Measurements from ENCODE around the gene MCRIP1. TPM values are rescaled to one million over a fixed set of nuclear protein-coding genes. Genes with fewer than 3 reads are reported as not detected.
A peak's percentile ranks its signal among the peaks of the same experiment; 100 is the strongest.

Gene MCRIP1
- total and polyA plus RNA-seq, 9 of the 15 experiments (the other 6 are each of a cell fraction or from before 2014, with no cell fraction given) = 0.39 to 35.8 (median 9.7) TPM

DNA sequence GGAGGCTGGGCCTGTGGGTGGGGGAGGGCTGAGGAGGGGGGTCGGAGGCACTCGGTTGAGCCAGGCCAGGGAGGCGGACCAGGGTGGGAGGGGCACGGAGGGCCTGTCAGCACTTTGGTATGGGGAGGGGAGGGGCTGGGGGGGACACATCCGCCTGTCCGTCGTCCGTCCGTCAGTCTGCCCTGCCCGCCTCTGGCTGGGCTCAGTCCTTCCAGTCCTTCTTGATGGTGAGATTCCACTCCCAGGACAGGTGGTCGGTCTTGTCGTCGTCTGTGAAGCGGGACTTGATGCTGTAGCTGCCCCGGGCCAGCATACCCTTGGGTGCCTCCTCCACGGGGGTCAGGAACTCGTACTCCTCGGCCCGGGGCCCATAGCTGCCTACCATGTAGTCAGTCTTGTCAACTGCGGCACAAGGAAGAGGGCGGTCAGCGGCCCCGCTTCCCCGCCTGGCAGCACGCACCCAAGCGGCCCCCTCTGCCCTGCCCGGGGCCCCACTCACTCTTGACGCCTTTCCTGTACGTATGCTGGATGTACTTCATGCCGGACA is 35.7 kb upstream of the MCRIP1 start (continued):
- TF ChIP-seq, protein P1, sequence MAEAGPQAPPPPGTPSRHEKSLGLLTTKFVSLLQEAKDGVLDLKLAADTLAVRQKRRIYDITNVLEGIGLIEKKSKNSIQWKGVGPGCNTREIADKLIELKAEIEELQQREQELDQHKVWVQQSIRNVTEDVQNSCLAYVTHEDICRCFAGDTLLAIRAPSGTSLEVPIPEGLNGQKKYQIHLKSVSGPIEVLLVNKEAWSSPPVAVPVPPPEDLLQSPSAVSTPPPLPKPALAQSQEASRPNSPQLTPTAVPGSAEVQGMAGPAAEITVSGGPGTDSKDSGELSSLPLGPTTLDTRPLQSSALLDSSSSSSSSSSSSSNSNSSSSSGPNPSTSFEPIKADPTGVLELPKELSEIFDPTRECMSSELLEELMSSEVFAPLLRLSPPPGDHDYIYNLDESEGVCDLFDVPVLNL (CRISPR knock-in tag; IDR thresholded peaks at IDR 0.05; ENCODE audit: low read depth) = peak; percentile 52; the same call in 1 of the 2 replicates
- TF ChIP-seq RBFOX2 (IDR thresholded peaks at IDR 0.05; ENCODE audit: low read depth, low read length) (peak; percentile 84), ZNF12 (CRISPR knock-in tag; IDR thresholded peaks at IDR 0.05) (0 out of 2 replicates have a peak, but pooled peaks have one; percentile 44), FOSL1 (tag; conservative IDR thresholded peaks at IDR 0.05) (0 out of 2 replicates have a peak, but pooled peaks have one; percentile 12), NFXL1 (CRISPR knock-in tag; IDR thresholded peaks at IDR 0.05) (peak; percentile 51; the same call in 1 of the 2 replicates), NR2C2 (CRISPR knock-in tag; IDR thresholded peaks at IDR 0.05) (no peak), NR2C2 (tag; IDR thresholded peaks at IDR 0.05) (peak; percentile 43; the same call in 1 of the 2 replicates), TCF7L2 (IDR thresholded peaks at IDR 0.05; ENCODE audit: low read depth, low read length) (no peak)
- TF ChIP-seq, protein P2, sequence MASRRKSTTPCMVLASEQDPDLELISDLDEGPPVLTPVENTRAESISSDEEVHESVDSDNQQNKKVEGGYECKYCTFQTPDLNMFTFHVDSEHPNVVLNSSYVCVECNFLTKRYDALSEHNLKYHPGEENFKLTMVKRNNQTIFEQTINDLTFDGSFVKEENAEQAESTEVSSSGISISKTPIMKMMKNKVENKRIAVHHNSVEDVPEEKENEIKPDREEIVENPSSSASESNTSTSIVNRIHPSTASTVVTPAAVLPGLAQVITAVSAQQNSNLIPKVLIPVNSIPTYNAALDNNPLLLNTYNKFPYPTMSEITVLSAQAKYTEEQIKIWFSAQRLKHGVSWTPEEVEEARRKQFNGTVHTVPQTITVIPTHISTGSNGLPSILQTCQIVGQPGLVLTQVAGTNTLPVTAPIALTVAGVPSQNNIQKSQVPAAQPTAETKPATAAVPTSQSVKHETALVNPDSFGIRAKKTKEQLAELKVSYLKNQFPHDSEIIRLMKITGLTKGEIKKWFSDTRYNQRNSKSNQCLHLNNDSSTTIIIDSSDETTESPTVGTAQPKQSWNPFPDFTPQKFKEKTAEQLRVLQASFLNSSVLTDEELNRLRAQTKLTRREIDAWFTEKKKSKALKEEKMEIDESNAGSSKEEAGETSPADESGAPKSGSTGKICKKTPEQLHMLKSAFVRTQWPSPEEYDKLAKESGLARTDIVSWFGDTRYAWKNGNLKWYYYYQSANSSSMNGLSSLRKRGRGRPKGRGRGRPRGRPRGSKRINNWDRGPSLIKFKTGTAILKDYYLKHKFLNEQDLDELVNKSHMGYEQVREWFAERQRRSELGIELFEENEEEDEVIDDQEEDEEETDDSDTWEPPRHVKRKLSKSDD (conservative IDR thresholded peaks at IDR 0.05; ENCODE audit: low read length) = no peak
- TF ChIP-seq, protein P3, sequence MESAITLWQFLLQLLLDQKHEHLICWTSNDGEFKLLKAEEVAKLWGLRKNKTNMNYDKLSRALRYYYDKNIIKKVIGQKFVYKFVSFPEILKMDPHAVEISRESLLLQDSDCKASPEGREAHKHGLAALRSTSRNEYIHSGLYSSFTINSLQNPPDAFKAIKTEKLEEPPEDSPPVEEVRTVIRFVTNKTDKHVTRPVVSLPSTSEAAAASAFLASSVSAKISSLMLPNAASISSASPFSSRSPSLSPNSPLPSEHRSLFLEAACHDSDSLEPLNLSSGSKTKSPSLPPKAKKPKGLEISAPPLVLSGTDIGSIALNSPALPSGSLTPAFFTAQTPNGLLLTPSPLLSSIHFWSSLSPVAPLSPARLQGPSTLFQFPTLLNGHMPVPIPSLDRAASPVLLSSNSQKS (CRISPR knock-in tag; IDR thresholded peaks at IDR 0.05) = no peak
- TF ChIP-seq, protein P4, sequence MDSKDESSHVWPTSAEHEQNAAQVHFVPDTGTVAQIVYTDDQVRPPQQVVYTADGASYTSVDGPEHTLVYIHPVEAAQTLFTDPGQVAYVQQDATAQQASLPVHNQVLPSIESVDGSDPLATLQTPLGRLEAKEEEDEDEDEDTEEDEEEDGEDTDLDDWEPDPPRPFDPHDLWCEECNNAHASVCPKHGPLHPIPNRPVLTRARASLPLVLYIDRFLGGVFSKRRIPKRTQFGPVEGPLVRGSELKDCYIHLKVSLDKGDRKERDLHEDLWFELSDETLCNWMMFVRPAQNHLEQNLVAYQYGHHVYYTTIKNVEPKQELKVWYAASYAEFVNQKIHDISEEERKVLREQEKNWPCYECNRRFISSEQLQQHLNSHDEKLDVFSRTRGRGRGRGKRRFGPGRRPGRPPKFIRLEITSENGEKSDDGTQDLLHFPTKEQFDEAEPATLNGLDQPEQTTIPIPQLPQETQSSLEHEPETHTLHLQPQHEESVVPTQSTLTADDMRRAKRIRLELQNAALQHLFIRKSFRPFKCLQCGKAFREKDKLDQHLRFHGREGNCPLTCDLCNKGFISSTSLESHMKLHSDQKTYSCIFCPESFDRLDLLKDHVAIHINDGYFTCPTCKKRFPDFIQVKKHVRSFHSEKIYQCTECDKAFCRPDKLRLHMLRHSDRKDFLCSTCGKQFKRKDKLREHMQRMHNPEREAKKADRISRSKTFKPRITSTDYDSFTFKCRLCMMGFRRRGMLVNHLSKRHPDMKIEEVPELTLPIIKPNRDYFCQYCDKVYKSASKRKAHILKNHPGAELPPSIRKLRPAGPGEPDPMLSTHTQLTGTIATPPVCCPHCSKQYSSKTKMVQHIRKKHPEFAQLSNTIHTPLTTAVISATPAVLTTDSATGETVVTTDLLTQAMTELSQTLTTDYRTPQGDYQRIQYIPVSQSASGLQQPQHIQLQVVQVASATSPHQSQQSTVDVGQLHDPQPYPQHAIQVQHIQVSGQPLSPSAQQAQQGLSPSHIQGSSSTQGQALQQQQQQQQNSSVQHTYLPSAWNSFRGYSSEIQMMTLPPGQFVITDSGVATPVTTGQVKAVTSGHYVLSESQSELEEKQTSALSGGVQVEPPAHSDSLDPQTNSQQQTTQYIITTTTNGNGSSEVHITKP (IDR thresholded peaks at IDR 0.05; ENCODE audit: partially characterized antibody) = no peak

All from K562 (cell line).